K562 (cell line): ENCODE measurements around the gene KLK15. TPM values are rescaled to one million over a fixed set of nuclear protein-coding genes. Genes with fewer than 3 reads are reported as not detected.
A peak's percentile ranks its signal among the peaks of the same experiment; 100 is the strongest.

ENCODE experiments used
- ARID1B ChIP-seq: fragments of 450-650 bp; IDR thresholded peaks from 2 replicates; pipeline ENCODE4 v1.6.1; 2016; ENCODE audit warnings: antibody characterized with exemption, mild to moderate bottlenecking, inconsistent platforms
- GTF2F1 ChIP-seq: IDR thresholded peaks from 2 replicates; pipeline ENCODE4 v1.6.1; 2011; ENCODE audit warnings: low read depth, low read length, improper control_type of control experiment
- HDAC1 ChIP-seq, 2 experiments: fragments of 450-650 bp; IDR thresholded peaks; 2 replicates each; pipeline ENCODE4 v1.6.1; 2016 to 2017; ENCODE audit warnings: inconsistent platforms in 1 of 2, mild to moderate bottlenecking in 1 of 2, moderate library complexity in 1 of 2
- ILK ChIP-seq: fragments of 450-650 bp; IDR thresholded peaks from 2 replicates; pipeline ENCODE4 v1.6.1; 2016; ENCODE audit warnings: missing genetic modification characterization, low read depth, mild to moderate bottlenecking, missing compliant biosample characterization, moderate library complexity, borderline replicate concordance
- KDM1A ChIP-seq, 2 experiments: fragments of 450-650 bp; IDR thresholded peaks; 2 replicates each; pipeline ENCODE4 v1.6.1; 2016; ENCODE audit warnings: mild to moderate bottlenecking in 2 of 2
- NFATC3 ChIP-seq: fragments of 450-650 bp; IDR thresholded peaks from 2 replicates; pipeline ENCODE4 v1.6.1; 2017; ENCODE audit warnings: mild to moderate bottlenecking
- RNF2 ChIP-seq: sonication (generic); IDR thresholded peaks from 2 replicates; pipeline ENCODE4 v1.6.1; 2016
- SMARCA5 ChIP-seq: fragments of 450-650 bp; IDR thresholded peaks from 2 replicates; pipeline ENCODE4 v1.6.1; 2016
- SUPT5H ChIP-seq: fragments of 450-650 bp; IDR thresholded peaks from 2 replicates; pipeline ENCODE4 v1.6.1; 2016
- ZHX1 ChIP-seq: fragments of 150-350 bp; conservative IDR thresholded peaks from 2 replicates; pipeline ENCODE4 v1.6.1; 2014; ENCODE audit warnings: low read length
- ZNF518B ChIP-seq: fragments of 250-450 bp; sonication (Bioruptor Pico); IDR thresholded peaks from 2 replicates; pipeline ENCODE4 v1.5.0; 2021; ENCODE audit warnings: mild to moderate bottlenecking, moderate library complexity
- polyA plus RNA-seq, 8 experiments: library from polyadenylated mRNA; depleted of rRNA in 4 of 8; stranded (reverse) in 5 of 8; unstranded in 3 of 8; fragments of >200 nt; fragmentation: Nextera tagmentation in 2 of 8; fragmentation: Illumina TruSeq in 1 of 8; extraction: Ambion mirVana in 2 of 8; extraction: Trizol in 1 of 8; gene quantifications; 2 replicates each; pipeline versions ENCODE4 v1.2.1 to v1.2.3, GENCODE V29; 2011 to 2014; ENCODE audit warnings: inconsistent platforms in 1 of 8, missing spikeins in 1 of 8
- total RNA-seq, 7 experiments: library from RNA; depleted of rRNA in 6 of 7; stranded (reverse); fragments of >200 nt in 6 of 7; fragmentation: Illumina TruSeq in 2 of 7; extraction: Trizol in 2 of 7; gene quantifications; 2 replicates each; pipeline versions ENCODE4 v1.2.1 to v1.2.3, GENCODE V29; 2011 to 2021; ENCODE audit warnings: low replicate concordance in 1 of 7

The KLK15 gene
- total and polyA plus RNA-seq, 9 of the 15 experiments (the other 6 are each of a cell fraction or from before 2014, with no cell fraction given) = not detected

GRCh38 chr19:50820549-50821247 lies 12.7 kb downstream of the KLK15 start (continued):
- TF ChIP-seq HDAC1 (IDR thresholded peaks at IDR 0.05) (peak in 1 of 2 experiments; percentile 69; a peak in 2 of 4 replicates), ZHX1 (no peak), ILK (tag) (no peak), ZNF518B (CRISPR knock-in tag) (no peak), NFATC3 (0 out of 2 replicates have a peak, but pooled peaks have one; percentile 33), RNF2 (no peak), ARID1B (peak; percentile 52), GTF2F1 (no peak), SUPT5H (0 out of 2 replicates have a peak, but pooled peaks have one; percentile 30), SMARCA5 (peak; percentile 59; the same call in 1 of the 2 replicates), KDM1A (IDR thresholded peaks at IDR 0.05) (no peak)
